ENCODE measurements around the gene MAPK8. TPM values are rescaled to one million over a fixed set of nuclear protein-coding genes. Genes with fewer than 3 reads are reported as not detected.
A peak's percentile ranks its signal among the peaks of the same experiment; 100 is the strongest.

Gene MAPK8
- total RNA-seq, 1 donor from 2014 or later: 30.3 TPM

GRCh38 chr10:48447356-48448215 lies 141.1 kb downstream of the MAPK8 start:
- peak; percentile 80 for DNase-seq (ENCODE audit: low spot score)

GRCh38 chr10:48448796-48449195 lies 142.3 kb downstream of the MAPK8 start:
- DNase-seq (ENCODE audit: low spot score): no peak

- peak; percentile 84 for DNase-seq (ENCODE audit: low spot score)
These were observed 143.2 kb downstream of the MAPK8 start for GRCh38 chr10:48449501-48450232.

- peak; percentile 89 for DNase-seq (ENCODE audit: low spot score)
These were observed 143.8 kb downstream of the MAPK8 start for GRCh38 chr10:48450233-48450740.

GRCh38 chr10:48450741-48451466 lies 144.4 kb downstream of the MAPK8 start:
- peak; percentile 51 for DNase-seq (ENCODE audit: low spot score)

GRCh38 chr10:48451969-48452878 lies 145.7 kb downstream of the MAPK8 start:
- peak; percentile 81 for DNase-seq (ENCODE audit: low spot score)

- peak; percentile 75 for DNase-seq (ENCODE audit: low spot score)
These were observed 146.5 kb downstream of the MAPK8 start for GRCh38 chr10:48452879-48453412.

- DNase-seq (ENCODE audit: low spot score): peak; percentile 88
These were observed 147.2 kb downstream of the MAPK8 start for GRCh38 chr10:48453451-48454301.

GRCh38 chr10:48454302-48455054 lies 148.0 kb downstream of the MAPK8 start:
- DNase-seq (ENCODE audit: low spot score): peak; percentile 71

- peak; percentile 53 for DNase-seq (ENCODE audit: low spot score)
These were observed 148.5 kb downstream of the MAPK8 start for GRCh38 chr10:48455055-48455391.

GRCh38 chr10:48455392-48456151 lies 149.1 kb downstream of the MAPK8 start:
- peak; percentile 80 for DNase-seq (ENCODE audit: low spot score)

GRCh38 chr10:48456361-48456804 lies 149.9 kb downstream of the MAPK8 start:
- peak; percentile 78 for DNase-seq (ENCODE audit: low spot score)

- DNase-seq (ENCODE audit: low spot score): peak; percentile 53
These were observed 150.6 kb downstream of the MAPK8 start for GRCh38 chr10:48456808-48457761.

GRCh38 chr10:48457949-48458661 lies 151.6 kb downstream of the MAPK8 start:
- DNase-seq (ENCODE audit: low spot score): peak; percentile 71

- DNase-seq (ENCODE audit: low spot score): peak; percentile 71
These were observed 152.2 kb downstream of the MAPK8 start for GRCh38 chr10:48458662-48459048.
